ENCODE measurements around the gene JDP2.

The JDP2 gene

DNA sequence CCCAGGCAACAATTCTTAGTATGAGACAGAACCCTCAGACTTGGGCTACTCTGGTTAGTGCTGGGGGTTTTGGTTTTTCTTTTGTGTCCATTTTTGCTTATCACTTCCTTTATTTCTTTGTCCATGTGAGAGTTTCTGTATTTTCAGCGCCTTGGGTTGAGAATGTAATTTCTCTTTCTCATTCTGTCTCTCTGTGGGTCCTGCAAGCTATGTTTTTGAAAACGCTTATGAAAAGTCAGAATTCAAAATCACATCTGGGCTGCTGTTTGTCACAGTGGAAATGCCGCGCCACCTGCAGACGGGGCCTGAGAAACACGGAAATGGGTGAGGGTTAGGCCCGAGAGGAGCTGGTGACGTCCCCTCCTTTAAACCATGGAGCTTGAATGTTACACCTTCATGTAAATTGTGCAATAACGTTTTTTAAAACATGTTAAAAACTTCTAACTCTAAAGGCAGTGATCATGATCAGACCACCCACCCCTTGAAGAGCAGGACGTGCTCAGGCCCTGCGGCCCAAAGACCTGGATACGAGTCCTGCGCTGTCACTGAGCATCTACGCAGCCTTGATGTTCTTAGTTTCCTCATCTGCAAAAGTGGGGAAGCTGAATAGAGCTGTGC is 26.1 kb downstream of the JDP2 start:
- Histone ChIP-seq H3K4me3 (ENCODE audit: low read depth, low read length) (no peak overlapping the region), H3K27ac (ENCODE audit: extremely low read depth, low read depth, low read length) (no peak overlapping the region), H3K4me1 (ENCODE audit: control insufficient read depth, insufficient read depth, low read length) (no peaks in the 10 kb centered on the region), H3K36me3 (ENCODE audit: control insufficient read depth in 2 of 2, insufficient read depth in 1 of 2, low read length in 2 of 2) (no peaks in the 10 kb centered on the region), H3K9me3 (ENCODE audit: control insufficient read depth, insufficient read depth, low read depth, low read length) (no peaks in the 10 kb centered on the region)
- TF ChIP-seq, protein P1, sequence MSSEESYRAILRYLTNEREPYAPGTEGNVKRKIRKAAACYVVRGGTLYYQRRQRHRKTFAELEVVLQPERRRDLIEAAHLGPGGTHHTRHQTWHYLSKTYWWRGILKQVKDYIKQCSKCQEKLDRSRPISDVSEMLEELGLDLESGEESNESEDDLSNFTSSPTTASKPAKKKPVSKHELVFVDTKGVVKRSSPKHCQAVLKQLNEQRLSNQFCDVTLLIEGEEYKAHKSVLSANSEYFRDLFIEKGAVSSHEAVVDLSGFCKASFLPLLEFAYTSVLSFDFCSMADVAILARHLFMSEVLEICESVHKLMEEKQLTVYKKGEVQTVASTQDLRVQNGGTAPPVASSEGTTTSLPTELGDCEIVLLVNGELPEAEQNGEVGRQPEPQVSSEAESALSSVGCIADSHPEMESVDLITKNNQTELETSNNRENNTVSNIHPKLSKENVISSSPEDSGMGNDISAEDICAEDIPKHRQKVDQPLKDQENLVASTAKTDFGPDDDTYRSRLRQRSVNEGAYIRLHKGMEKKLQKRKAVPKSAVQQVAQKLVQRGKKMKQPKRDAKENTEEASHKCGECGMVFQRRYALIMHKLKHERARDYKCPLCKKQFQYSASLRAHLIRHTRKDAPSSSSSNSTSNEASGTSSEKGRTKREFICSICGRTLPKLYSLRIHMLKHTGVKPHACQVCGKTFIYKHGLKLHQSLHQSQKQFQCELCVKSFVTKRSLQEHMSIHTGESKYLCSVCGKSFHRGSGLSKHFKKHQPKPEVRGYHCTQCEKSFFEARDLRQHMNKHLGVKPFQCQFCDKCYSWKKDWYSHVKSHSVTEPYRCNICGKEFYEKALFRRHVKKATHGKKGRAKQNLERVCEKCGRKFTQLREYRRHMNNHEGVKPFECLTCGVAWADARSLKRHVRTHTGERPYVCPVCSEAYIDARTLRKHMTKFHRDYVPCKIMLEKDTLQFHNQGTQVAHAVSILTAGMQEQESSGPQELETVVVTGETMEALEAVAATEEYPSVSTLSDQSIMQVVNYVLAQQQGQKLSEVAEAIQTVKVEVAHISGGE (tag by site-specific recombination; conservative IDR thresholded peaks at IDR 0.05; ENCODE audit: low read depth): no peak
- TF ChIP-seq, protein P2, sequence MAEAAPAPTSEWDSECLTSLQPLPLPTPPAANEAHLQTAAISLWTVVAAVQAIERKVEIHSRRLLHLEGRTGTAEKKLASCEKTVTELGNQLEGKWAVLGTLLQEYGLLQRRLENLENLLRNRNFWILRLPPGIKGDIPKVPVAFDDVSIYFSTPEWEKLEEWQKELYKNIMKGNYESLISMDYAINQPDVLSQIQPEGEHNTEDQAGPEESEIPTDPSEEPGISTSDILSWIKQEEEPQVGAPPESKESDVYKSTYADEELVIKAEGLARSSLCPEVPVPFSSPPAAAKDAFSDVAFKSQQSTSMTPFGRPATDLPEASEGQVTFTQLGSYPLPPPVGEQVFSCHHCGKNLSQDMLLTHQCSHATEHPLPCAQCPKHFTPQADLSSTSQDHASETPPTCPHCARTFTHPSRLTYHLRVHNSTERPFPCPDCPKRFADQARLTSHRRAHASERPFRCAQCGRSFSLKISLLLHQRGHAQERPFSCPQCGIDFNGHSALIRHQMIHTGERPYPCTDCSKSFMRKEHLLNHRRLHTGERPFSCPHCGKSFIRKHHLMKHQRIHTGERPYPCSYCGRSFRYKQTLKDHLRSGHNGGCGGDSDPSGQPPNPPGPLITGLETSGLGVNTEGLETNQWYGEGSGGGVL (tag by site-specific recombination; IDR thresholded peaks at IDR 0.05): no peak
- TF ChIP-seq ZNF621 (tag by site-specific recombination; IDR thresholded peaks at IDR 0.05) (no peak), BCL11B (tag by site-specific recombination; IDR thresholded peaks at IDR 0.05; ENCODE audit: low read depth) (no peak), ZNF843 (tag by site-specific recombination; IDR thresholded peaks at IDR 0.05) (no peak), ZFP41 (tag by site-specific recombination; IDR thresholded peaks at IDR 0.05; ENCODE audit: borderline replicate concordance) (no peak), ZNF274 (IDR thresholded peaks at IDR 0.05; ENCODE audit: low read length) (no peak), ZNF274 (tag by site-specific recombination; IDR thresholded peaks at IDR 0.05; ENCODE audit: borderline replicate concordance) (no peak), ZNF530 (tag by site-specific recombination; IDR thresholded peaks at IDR 0.05; ENCODE audit: low read depth) (no peak), ZNF133 (tag by site-specific recombination; IDR thresholded peaks at IDR 0.05) (no peak), ZNF423 (tag by site-specific recombination; IDR thresholded peaks at IDR 0.05) (no peak), ZNF837 (tag by site-specific recombination; IDR thresholded peaks at IDR 0.05) (no peak), ZNF521 (tag by site-specific recombination; IDR thresholded peaks at IDR 0.05) (no peak), ZNF596 (tag by site-specific recombination; IDR thresholded peaks at IDR 0.05) (no peak), MEIS1 (CRISPR knock-in tag; IDR thresholded peaks at IDR 0.05; ENCODE audit: borderline replicate concordance) (no peak), ZBTB7A (tag by site-specific recombination; IDR thresholded peaks at IDR 0.05; ENCODE audit: low read depth) (no peak), ZNF24 (tag by site-specific recombination; IDR thresholded peaks at IDR 0.05) (no peak), SCRT1 (tag by site-specific recombination; IDR thresholded peaks at IDR 0.05; ENCODE audit: borderline replicate concordance) (no peak)
- TF ChIP-seq, protein P3, sequence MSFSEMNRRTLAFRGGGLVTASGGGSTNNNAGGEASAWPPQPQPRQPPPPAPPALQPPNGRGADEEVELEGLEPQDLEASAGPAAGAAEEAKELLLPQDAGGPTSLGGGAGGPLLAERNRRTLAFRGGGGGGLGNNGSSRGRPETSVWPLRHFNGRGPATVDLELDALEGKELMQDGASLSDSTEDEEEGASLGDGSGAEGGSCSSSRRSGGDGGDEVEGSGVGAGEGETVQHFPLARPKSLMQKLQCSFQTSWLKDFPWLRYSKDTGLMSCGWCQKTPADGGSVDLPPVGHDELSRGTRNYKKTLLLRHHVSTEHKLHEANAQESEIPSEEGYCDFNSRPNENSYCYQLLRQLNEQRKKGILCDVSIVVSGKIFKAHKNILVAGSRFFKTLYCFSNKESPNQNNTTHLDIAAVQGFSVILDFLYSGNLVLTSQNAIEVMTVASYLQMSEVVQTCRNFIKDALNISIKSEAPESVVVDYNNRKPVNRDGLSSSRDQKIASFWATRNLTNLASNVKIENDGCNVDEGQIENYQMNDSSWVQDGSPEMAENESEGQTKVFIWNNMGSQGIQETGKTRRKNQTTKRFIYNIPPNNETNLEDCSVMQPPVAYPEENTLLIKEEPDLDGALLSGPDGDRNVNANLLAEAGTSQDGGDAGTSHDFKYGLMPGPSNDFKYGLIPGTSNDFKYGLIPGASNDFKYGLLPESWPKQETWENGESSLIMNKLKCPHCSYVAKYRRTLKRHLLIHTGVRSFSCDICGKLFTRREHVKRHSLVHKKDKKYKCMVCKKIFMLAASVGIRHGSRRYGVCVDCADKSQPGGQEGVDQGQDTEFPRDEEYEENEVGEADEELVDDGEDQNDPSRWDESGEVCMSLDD (tag by site-specific recombination; IDR thresholded peaks at IDR 0.05): no peak
- TF ChIP-seq, protein P4, sequence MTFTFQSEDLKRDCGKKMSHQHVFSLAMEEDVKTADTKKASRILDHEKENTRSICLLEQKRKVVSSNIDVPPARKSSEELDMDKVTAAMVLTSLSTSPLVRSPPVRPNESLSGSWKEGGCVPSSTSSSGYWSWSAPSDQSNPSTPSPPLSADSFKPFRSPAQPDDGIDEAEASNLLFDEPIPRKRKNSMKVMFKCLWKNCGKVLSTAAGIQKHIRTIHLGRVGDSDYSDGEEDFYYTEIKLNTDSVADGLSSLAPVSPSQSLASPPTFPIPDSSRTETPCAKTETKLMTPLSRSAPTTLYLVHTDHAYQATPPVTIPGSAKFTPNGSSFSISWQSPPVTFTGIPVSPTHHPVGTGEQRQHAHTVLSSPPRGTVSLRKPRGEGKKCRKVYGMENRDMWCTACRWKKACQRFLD (tag by site-specific recombination; IDR thresholded peaks at IDR 0.05): no peak
- TF ChIP-seq, protein P5, sequence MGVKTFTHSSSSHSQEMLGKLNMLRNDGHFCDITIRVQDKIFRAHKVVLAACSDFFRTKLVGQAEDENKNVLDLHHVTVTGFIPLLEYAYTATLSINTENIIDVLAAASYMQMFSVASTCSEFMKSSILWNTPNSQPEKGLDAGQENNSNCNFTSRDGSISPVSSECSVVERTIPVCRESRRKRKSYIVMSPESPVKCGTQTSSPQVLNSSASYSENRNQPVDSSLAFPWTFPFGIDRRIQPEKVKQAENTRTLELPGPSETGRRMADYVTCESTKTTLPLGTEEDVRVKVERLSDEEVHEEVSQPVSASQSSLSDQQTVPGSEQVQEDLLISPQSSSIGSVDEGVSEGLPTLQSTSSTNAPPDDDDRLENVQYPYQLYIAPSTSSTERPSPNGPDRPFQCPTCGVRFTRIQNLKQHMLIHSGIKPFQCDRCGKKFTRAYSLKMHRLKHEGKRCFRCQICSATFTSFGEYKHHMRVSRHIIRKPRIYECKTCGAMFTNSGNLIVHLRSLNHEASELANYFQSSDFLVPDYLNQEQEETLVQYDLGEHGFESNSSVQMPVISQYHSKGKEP (tag by site-specific recombination; IDR thresholded peaks at IDR 0.05): no peak
- POLR2A ChIA-PET: no interaction called here
- CTCF ChIA-PET: interaction anchor here (1.5 kb wide), 1 partner anchor 32 kb away, joined by 4 read pairs; no protein-coding TSS in a partner anchor

Measured in HEK293 (cell line).